Esophagus squamous epithelium (tissue), 5 donors: ENCODE results near the gene PIWIL4. TPM values are rescaled to one million over a fixed set of nuclear protein-coding genes. Genes with fewer than 3 reads are reported as not detected.
A peak's percentile ranks its signal among the peaks of the same experiment; 100 is the strongest.
"Not testable (repeated sequence)": the region's sequence is repeated elsewhere in the genome, so short reads cannot be mapped to it uniquely, and the experiment has no call there.

ENCODE experiments used
- DNase-seq: peaks from one replicate; lab custom pipeline; 2025; lab: John Stamatoyannopoulos, UW
- H3K27ac ChIP-seq, 4 donors: fragments of 200-600 bp; sonication (generic); one replicate each; pipeline ENCODE4 v1.5.1; 2016 to 2019; ENCODE audit warnings: mild to moderate bottlenecking in 1 of 4
- H3K27me3 ChIP-seq, 4 donors: fragments of 200-600 bp; sonication (generic); 1 replicate in 3 of 4; 2 replicates in 1 of 4; pipeline versions ENCODE4 v1.5.1 to v1.6.0; 2017 to 2021; ENCODE audit warnings: antibody characterized with exemption in 1 of 4
- H3K36me3 ChIP-seq, 3 donors: fragments of 200-600 bp; sonication (generic); one replicate each; pipeline ENCODE4 v1.5.1; 2016 to 2019
- H3K4me1 ChIP-seq, 3 donors: fragments of 200-600 bp; sonication (generic); one replicate each; pipeline ENCODE4 v1.5.1; 2017 to 2019
- H3K4me3 ChIP-seq, 4 donors: fragments of 200-600 bp; sonication (generic); 1 replicate in 3 of 4; 2 replicates in 1 of 4; pipeline ENCODE4 v1.5.1; 2016 to 2019; ENCODE audit warnings: mild to moderate bottlenecking in 2 of 4, moderate library complexity in 1 of 4
- H3K9me3 ChIP-seq, 3 donors: fragments of 200-600 bp; sonication (generic); one replicate each; pipeline ENCODE4 v1.5.1; 2016 to 2019
- CTCF ChIP-seq, 6 experiments: fragments of 450-650 bp in 4 of 6; fragments of 200-600 bp in 2 of 6; sonication (generic) in 2 of 6; IDR thresholded peaks; one replicate each; pipeline ENCODE4 v1.5.1; 2016 to 2019; ENCODE audit warnings: antibody characterized with exemption in 6 of 6, mild to moderate bottlenecking in 4 of 6, moderate library complexity in 4 of 6
- POLR2A ChIP-seq, 4 donors: fragments of 450-650 bp; IDR thresholded peaks; one replicate each; pipeline ENCODE4 v1.6.1; 2017; ENCODE audit warnings: antibody characterized with exemption in 4 of 4, mild to moderate bottlenecking in 4 of 4, moderate library complexity in 3 of 4
- WGBS, 2 donors: methylation state at CpG; one replicate each; pipeline ENCODE4 v1.1.5; 2018; 5-methylcytosine and 5-hydroxymethylcytosine counted together
- intact Hi-C: fragments of 100-400 bp; cut with DNase I; formaldehyde crosslinking; loops from one replicate; pipeline ENCODE4 v1.15.0; 2022
- total RNA-seq, 4 donors: library from RNA; depleted of rRNA; stranded (reverse); fragments of >200 nt; gene quantifications; one replicate each; pipeline ENCODE4 v1.1.0, GENCODE V29; 2016
- donor health status: DM: yes; HTN: yes; CAD: no.

Gene PIWIL4
- total RNA-seq, 4 donors from 2014 or later: 0.18 to 3.1 (median 2.0) TPM

- TF ChIP-seq CTCF (IDR thresholded peaks at IDR 0.05) (peak in 2 of 6 experiments; percentile 22 to 45), POLR2A (IDR thresholded peaks at IDR 0.05) (no peak)
- WGBS, 2 donors: 34 to 42% methylated on average over 4 of the region's 4 CpGs
- Histone ChIP-seq H3K4me1 (peaks cover 0 to 11% (median 0%) of the 10 kb centered on the region in 3 donors), H3K4me3 (no peak overlapping the region), H3K36me3 (no peaks in the 10 kb centered on the region), H3K27me3 (no peaks in the 10 kb centered on the region), H3K9me3 (no peaks in the 10 kb centered on the region), H3K27ac (no peak overlapping the region)
- DNase-seq: no peak
- intact Hi-C loops: no loop called here
Observed at GRCh38 chr11:94563176-94563847, 3.9 kb upstream of the PIWIL4 start.

- 64 to 75% methylated on average over 6 to 8 of the region's 8 CpGs for WGBS, 2 donors
- Histone ChIP-seq H3K27me3 (no peaks in the 10 kb centered on the region), H3K27ac (no peak overlapping the region), H3K4me1 (peaks cover 0 to 11% (median 0%) of the 10 kb centered on the region in 3 donors), H3K9me3 (no peaks in the 10 kb centered on the region), H3K36me3 (no peaks in the 10 kb centered on the region), H3K4me3 (no peak overlapping the region)
- no peak for TF ChIP-seq POLR2A (IDR thresholded peaks at IDR 0.05)
- TF ChIP-seq CTCF (IDR thresholded peaks at IDR 0.05): no peak
- intact Hi-C loops: no loop called here
- DNase-seq: no peak
Observed at GRCh38 chr11:94563848-94564467, 3.2 kb upstream of the PIWIL4 start.

- intact Hi-C loops: no loop called here
- H3K9me3 ChIP-seq: no peaks in the 10 kb centered on the region
- no peak overlapping the region for H3K4me3 ChIP-seq
- no peak overlapping the region for H3K27ac ChIP-seq
- H3K36me3 ChIP-seq: no peaks in the 10 kb centered on the region
- WGBS, 2 donors: 90 to 93% methylated on average over 5 of the region's 5 CpGs
- DNase-seq: no peak
- no peaks in the 10 kb centered on the region for H3K27me3 ChIP-seq
- peaks cover 0 to 8% (median 0%) of the 10 kb centered on the region in 3 donors for H3K4me1 ChIP-seq
- no peak for TF ChIP-seq POLR2A (IDR thresholded peaks at IDR 0.05)
- no peak for TF ChIP-seq CTCF (IDR thresholded peaks at IDR 0.05)
Observed at GRCh38 chr11:94568200-94568599, 1.0 kb downstream of the PIWIL4 start.

- TF ChIP-seq CTCF (IDR thresholded peaks at IDR 0.05) (no peak), POLR2A (IDR thresholded peaks at IDR 0.05) (no peak)
- Histone ChIP-seq H3K27ac (no peak overlapping the region), H3K4me3 (no peak overlapping the region), H3K4me1 (peaks cover 0 to 3% (median 0%) of the 10 kb centered on the region in 3 donors), H3K9me3 (no peaks in the 10 kb centered on the region), H3K36me3 (no peaks in the 10 kb centered on the region), H3K27me3 (no peaks in the 10 kb centered on the region)
- whole genome bisulfite sequencing, 2 donors: 84 to 85% methylated on average over 4 of the region's 4 CpGs
- intact Hi-C loops: no loop called here
- no peak for DNase-seq
Observed at GRCh38 chr11:94568717-94569116, 1.5 kb downstream of the PIWIL4 start.

- H3K4me1 ChIP-seq, DNase-seq, H3K4me3 ChIP-seq, H3K27ac ChIP-seq, H3K27me3 ChIP-seq, H3K9me3 ChIP-seq, H3K36me3 ChIP-seq, intact Hi-C loops: not testable (repeated sequence)
- WGBS, 2 donors: 78 to 90% methylated on average over 1 to 2 of the region's 2 CpGs
Observed at GRCh38 chr11:94572975-94573374, 5.8 kb downstream of the PIWIL4 start.
